Kidney epithelial cell (primary cell): ENCODE measurements around the gene SH3BGRL. TPM values are rescaled to one million over a fixed set of nuclear protein-coding genes. Genes with fewer than 3 reads are reported as not detected.

Source experiments
- DNase-seq: peaks from one replicate; pipeline ENCODE4 v3.0.0-alpha.2; 2010; ENCODE audit warnings: low read depth
- H3K27me3 ChIP-seq: 2 replicates; pipeline ENCODE4 v1.6.0; 2011; ENCODE audit warnings: low read length; ENCODE audit not compliant: control insufficient read depth, insufficient read depth
- H3K36me3 ChIP-seq: 2 replicates; pipeline ENCODE4 v1.5.1; 2011; ENCODE audit warnings: low read length; ENCODE audit not compliant: control insufficient read depth, insufficient read depth
- H3K4me3 ChIP-seq: 2 replicates; pipeline ENCODE4 v1.5.1; 2011; ENCODE audit warnings: low read depth, mild to moderate bottlenecking, control low read depth, low read length
- CTCF ChIP-seq: IDR thresholded peaks from 2 replicates; pipeline ENCODE4 v1.5.1; 2011; ENCODE audit warnings: mild to moderate bottlenecking, moderate library complexity, low read length, control low read depth, inconsistent platforms; ENCODE audit not compliant: insufficient read depth, poor library complexity, severe bottlenecking
- total RNA-seq: library from RNA; depleted of rRNA; stranded (reverse); fragments of >200 nt; gene quantifications from 2 replicates; pipeline ENCODE4 v1.2.3, GENCODE V29; 2015

The SH3BGRL gene
- total RNA-seq, 1 donor from 2014 or later, result 32.9 TPM

GRCh38 chrX:81259714-81260395 lies 58.0 kb downstream of the SH3BGRL start:
- H3K36me3 ChIP-seq, result no peaks in the 10 kb centered on the region
- DNase-seq, result no peak
- H3K27me3 ChIP-seq, result no peaks in the 10 kb centered on the region
- TF ChIP-seq CTCF, result no peak
- no peak overlapping the region for H3K4me3 ChIP-seq

GRCh38 chrX:81261576-81261975 lies 59.7 kb downstream of the SH3BGRL start:
- no peak for TF ChIP-seq CTCF
- H3K27me3 ChIP-seq, result no peaks in the 10 kb centered on the region
- no peaks in the 10 kb centered on the region for H3K36me3 ChIP-seq
- no peak overlapping the region for H3K4me3 ChIP-seq
- no peak for DNase-seq

- Histone ChIP-seq H3K4me3 (no peak overlapping the region), H3K36me3 (no peaks in the 10 kb centered on the region), H3K27me3 (no peaks in the 10 kb centered on the region)
- no peak for DNase-seq
- TF ChIP-seq CTCF, result no peak
These were observed 61.2 kb downstream of the SH3BGRL start for GRCh38 chrX:81263059-81263458.

GRCh38 chrX:81278616-81279015 lies 76.7 kb downstream of the SH3BGRL start:
- no peak for TF ChIP-seq CTCF
- no peaks in the 10 kb centered on the region for H3K27me3 ChIP-seq
- no peak overlapping the region for H3K4me3 ChIP-seq
- no peak for DNase-seq
- H3K36me3 ChIP-seq, result no peaks in the 10 kb centered on the region

- no peaks in the 10 kb centered on the region for H3K27me3 ChIP-seq
- no peak for DNase-seq
- no peak for TF ChIP-seq CTCF
- no peak overlapping the region for H3K4me3 ChIP-seq
- no peaks in the 10 kb centered on the region for H3K36me3 ChIP-seq
These were observed 78.2 kb downstream of the SH3BGRL start for GRCh38 chrX:81280148-81280547.

GRCh38 chrX:81286075-81286474 lies 84.2 kb downstream of the SH3BGRL start:
- H3K4me3 ChIP-seq, result no peak overlapping the region
- H3K27me3 ChIP-seq, result no peaks in the 10 kb centered on the region
- no peak for TF ChIP-seq CTCF
- DNase-seq, result no peak
- no peaks in the 10 kb centered on the region for H3K36me3 ChIP-seq
